Karpas-422 (cell line): ENCODE data around the gene ANKRD65. TPM values are rescaled to one million over a fixed set of nuclear protein-coding genes. Genes with fewer than 3 reads are reported as not detected.
A peak's percentile ranks its signal among the peaks of the same experiment; 100 is the strongest.
"Not testable (repeated sequence)": the region's sequence is repeated elsewhere in the genome, so short reads cannot be mapped to it uniquely, and the experiment has no call there.

Experiments
- DNase-seq: peaks from one replicate; pipeline ENCODE4 v3.0.0-alpha.2; 2015
- H2AFZ ChIP-seq: fragments of 200-600 bp; sonication (generic); 2 replicates; pipeline ENCODE4 v1.6.1; 2014; ENCODE audit warnings: antibody characterized with exemption, low read length, mixed read lengths
- H3K27ac ChIP-seq: fragments of 200-600 bp; sonication (generic); 2 replicates; pipeline ENCODE4 v1.5.1; 2014; ENCODE audit warnings: mild to moderate bottlenecking, low read length, moderate library complexity
- H3K27me3 ChIP-seq: fragments of 200-600 bp; sonication (generic); 2 replicates; pipeline ENCODE4 v1.6.1; 2014; ENCODE audit warnings: low read length, mixed read lengths
- H3K36me3 ChIP-seq: fragments of 200-600 bp; sonication (generic); 2 replicates; pipeline ENCODE4 v1.6.1; 2014; ENCODE audit warnings: low read length, mixed read lengths; ENCODE audit not compliant: insufficient read depth
- H3K4me1 ChIP-seq: fragments of 200-600 bp; sonication (generic); 2 replicates; pipeline ENCODE4 v1.6.1; 2014; ENCODE audit warnings: mild to moderate bottlenecking, low read length, mixed read lengths
- H3K4me2 ChIP-seq: fragments of 200-600 bp; sonication (generic); 2 replicates; pipeline ENCODE4 v1.6.1; 2014; ENCODE audit warnings: low read length, low read depth, mild to moderate bottlenecking; ENCODE audit not compliant: poor library complexity, severe bottlenecking
- H3K4me3 ChIP-seq: fragments of 200-600 bp; sonication (generic); 2 replicates; pipeline ENCODE4 v1.5.1; 2014; ENCODE audit warnings: mild to moderate bottlenecking, antibody characterized with exemption, low read length, mixed read lengths
- H3K79me2 ChIP-seq: fragments of 200-600 bp; sonication (generic); 2 replicates; pipeline ENCODE4 v1.6.1; 2014; ENCODE audit warnings: mild to moderate bottlenecking, low read length, mixed read lengths
- H3K9ac ChIP-seq: fragments of 200-600 bp; sonication (generic); 2 replicates; pipeline ENCODE4 v1.6.0; 2014; ENCODE audit warnings: low read length
- H3K9me2 ChIP-seq: fragments of 200-600 bp; sonication (generic), shearing (Covaris generic); replicated peaks from 2 replicates; pipeline ENCODE4 v1.6.0; 2014; ENCODE audit warnings: mild to moderate bottlenecking, low read length, moderate library complexity; ENCODE audit not compliant: insufficient read depth
- H3K9me3 ChIP-seq: fragments of 300-700, 200-600 bp; sonication (generic); 2 replicates; pipeline ENCODE4 v1.6.1; 2014; ENCODE audit warnings: low read length, mixed read lengths
- H4K20me1 ChIP-seq: fragments of 200-600 bp; sonication (generic); 2 replicates; pipeline ENCODE4 v1.6.1; 2014; ENCODE audit warnings: mild to moderate bottlenecking, antibody characterized with exemption, low read length, low read depth; ENCODE audit not compliant: insufficient read depth
- total RNA-seq: library from RNA; depleted of rRNA; stranded (reverse); fragments of >200 nt; shearing (Covaris generic); gene quantifications from 2 replicates; pipeline ENCODE4 v1.2.3, GENCODE V29; 2014; ENCODE audit warnings: low replicate concordance

The ANKRD65 gene
- total RNA-seq, 1 experiment from 2014 or later: not detected

- Histone ChIP-seq H3K79me2 (peaks cover 45% of the 10 kb centered on the region), H3K4me2 (peak within 1 kb of the TSS; percentile 94), H3K9ac (peak within 1 kb of the TSS; percentile 95), H3K27me3 (no peaks in the 10 kb centered on the region), H3K4me1 (peaks cover 25% of the 10 kb centered on the region), H3K9me2 (no peaks in the 10 kb centered on the region), H3K9me3 (no peaks in the 10 kb centered on the region), H2AFZ (no peak within 1 kb of the TSS; the same call in 1 of the 2 replicates), H3K4me3 (peak within 1 kb of the TSS; percentile 82), H4K20me1 (peaks cover 17% of the 10 kb centered on the region; the same call in 1 of the 2 replicates), H3K36me3 (peaks cover 22% of the 10 kb centered on the region), H3K27ac (peak within 1 kb of the TSS; percentile 70)
- peak; percentile 97 for DNase-seq
Observed at GRCh38 chr1:1406821-1407635, 14.0 kb downstream of the ANKRD65 start, which contains the start of gene MRPL20. Gene MRPL20, minus strand, starts transcription at chr1:1407293. Its CDS starts 76 bp downstream, at chr1:1407217.

- Histone ChIP-seq H3K4me3 (peak overlapping the region; percentile 82), H4K20me1 (peaks cover 17% of the 10 kb centered on the region; the same call in 1 of the 2 replicates), H3K27ac (peak overlapping the region; percentile 70), H3K4me1 (peaks cover 32% of the 10 kb centered on the region), H3K79me2 (peaks cover 51% of the 10 kb centered on the region), H3K9ac (peak overlapping the region; percentile 95), H3K27me3 (no peaks in the 10 kb centered on the region), H3K9me2 (no peaks in the 10 kb centered on the region), H3K36me3 (peaks cover 28% of the 10 kb centered on the region), H3K9me3 (no peaks in the 10 kb centered on the region), H3K4me2 (peak overlapping the region; percentile 94), H2AFZ (no peak overlapping the region)
- DNase-seq: peak; percentile 71
Observed at GRCh38 chr1:1406101-1406820, 14.8 kb downstream of the ANKRD65 start.

- H3K4me2 ChIP-seq: no peak overlapping the region
Observed at GRCh38 chr1:1403653-1404052, 17.4 kb downstream of the ANKRD65 start.

GRCh38 chr1:1402901-1403392, 18.1 kb downstream of the ANKRD65 start:
- not testable (repeated sequence) for H3K9me3 ChIP-seq, H3K4me3 ChIP-seq, DNase-seq, H3K27me3 ChIP-seq, H2AFZ ChIP-seq, H3K4me2 ChIP-seq, H3K9me2 ChIP-seq, H3K9ac ChIP-seq, H3K27ac ChIP-seq
- H3K79me2 ChIP-seq: peaks cover 70% of the 10 kb centered on the region
- H4K20me1 ChIP-seq: peaks cover 17% of the 10 kb centered on the region; the same call in 1 of the 2 replicates
- peaks cover 33% of the 10 kb centered on the region for H3K36me3 ChIP-seq
- peaks cover 38% of the 10 kb centered on the region for H3K4me1 ChIP-seq

More at GRCh38 chr1:1403653-1404052, 17.4 kb downstream of the ANKRD65 start:
- Histone ChIP-seq H3K27ac (no peak overlapping the region), H3K27me3 (no peaks in the 10 kb centered on the region), H2AFZ (no peak overlapping the region), H4K20me1 (peaks cover 24% of the 10 kb centered on the region; the same call in 1 of the 2 replicates), H3K79me2 (peaks cover 70% of the 10 kb centered on the region), H3K4me3 (no peak overlapping the region), H3K9me2 (no peaks in the 10 kb centered on the region), H3K9ac (no peak overlapping the region), H3K36me3 (peaks cover 32% of the 10 kb centered on the region), H3K9me3 (no peaks in the 10 kb centered on the region), H3K4me1 (peaks cover 41% of the 10 kb centered on the region)
- no peak for DNase-seq

- no peaks in the 10 kb centered on the region for H3K9me3 ChIP-seq
- DNase-seq: peak; percentile 84
- H2AFZ ChIP-seq: no peak overlapping the region
- peaks cover 43% of the 10 kb centered on the region for H3K4me1 ChIP-seq
- H3K9ac ChIP-seq: no peak overlapping the region
- H3K27me3 ChIP-seq: no peaks in the 10 kb centered on the region
- H3K27ac ChIP-seq: no peak overlapping the region
- H3K79me2 ChIP-seq: peaks cover 70% of the 10 kb centered on the region
- no peaks in the 10 kb centered on the region for H3K9me2 ChIP-seq
- peaks cover 16% of the 10 kb centered on the region; the same call in 1 of the 2 replicates for H4K20me1 ChIP-seq
- H3K4me3 ChIP-seq: no peak overlapping the region
- no peak overlapping the region for H3K4me2 ChIP-seq
- peaks cover 40% of the 10 kb centered on the region for H3K36me3 ChIP-seq
Observed at GRCh38 chr1:1402072-1402900, 18.8 kb downstream of the ANKRD65 start.

GRCh38 chr1:1401457-1402010, 19.5 kb downstream of the ANKRD65 start:
- Histone ChIP-seq H3K27ac (no peak overlapping the region), H3K9me2 (no peaks in the 10 kb centered on the region), H3K4me2 (peak overlapping the region; percentile 76), H3K9ac (peak overlapping the region; percentile 96), H3K9me3 (no peaks in the 10 kb centered on the region), H4K20me1 (peaks cover 16% of the 10 kb centered on the region; the same call in 1 of the 2 replicates), H3K36me3 (peaks cover 44% of the 10 kb centered on the region), H3K79me2 (peaks cover 68% of the 10 kb centered on the region), H3K27me3 (no peaks in the 10 kb centered on the region), H3K4me1 (peaks cover 45% of the 10 kb centered on the region), H3K4me3 (peak overlapping the region; percentile 96; the same call in 1 of the 2 replicates), H2AFZ (no peak overlapping the region)
- DNase-seq: no peak

GRCh38 chr1:1400576-1401456, 20.3 kb downstream of the ANKRD65 start:
- H3K27me3 ChIP-seq: no peaks in the 10 kb centered on the region
- H3K79me2 ChIP-seq: peaks cover 61% of the 10 kb centered on the region
- no peak for DNase-seq
- peaks cover 16% of the 10 kb centered on the region; the same call in 1 of the 2 replicates for H4K20me1 ChIP-seq
- H3K36me3 ChIP-seq: peaks cover 42% of the 10 kb centered on the region
- peak overlapping the region; percentile 71; the same call in 1 of the 2 replicates for H3K27ac ChIP-seq
- H2AFZ ChIP-seq: no peak overlapping the region
- no peaks in the 10 kb centered on the region for H3K9me2 ChIP-seq
- H3K4me2 ChIP-seq: peak overlapping the region; percentile 76
- H3K4me3 ChIP-seq: peak overlapping the region; percentile 96
- H3K4me1 ChIP-seq: peaks cover 39% of the 10 kb centered on the region
- no peaks in the 10 kb centered on the region for H3K9me3 ChIP-seq
- peak overlapping the region; percentile 96 for H3K9ac ChIP-seq
